Measurements from ENCODE around the gene LGALS14. TPM values are rescaled to one million over a fixed set of nuclear protein-coding genes. Genes with fewer than 3 reads are reported as not detected.

Gene LGALS14
- total RNA-seq, 1 experiment from 2014 or later: not detected

DNA sequence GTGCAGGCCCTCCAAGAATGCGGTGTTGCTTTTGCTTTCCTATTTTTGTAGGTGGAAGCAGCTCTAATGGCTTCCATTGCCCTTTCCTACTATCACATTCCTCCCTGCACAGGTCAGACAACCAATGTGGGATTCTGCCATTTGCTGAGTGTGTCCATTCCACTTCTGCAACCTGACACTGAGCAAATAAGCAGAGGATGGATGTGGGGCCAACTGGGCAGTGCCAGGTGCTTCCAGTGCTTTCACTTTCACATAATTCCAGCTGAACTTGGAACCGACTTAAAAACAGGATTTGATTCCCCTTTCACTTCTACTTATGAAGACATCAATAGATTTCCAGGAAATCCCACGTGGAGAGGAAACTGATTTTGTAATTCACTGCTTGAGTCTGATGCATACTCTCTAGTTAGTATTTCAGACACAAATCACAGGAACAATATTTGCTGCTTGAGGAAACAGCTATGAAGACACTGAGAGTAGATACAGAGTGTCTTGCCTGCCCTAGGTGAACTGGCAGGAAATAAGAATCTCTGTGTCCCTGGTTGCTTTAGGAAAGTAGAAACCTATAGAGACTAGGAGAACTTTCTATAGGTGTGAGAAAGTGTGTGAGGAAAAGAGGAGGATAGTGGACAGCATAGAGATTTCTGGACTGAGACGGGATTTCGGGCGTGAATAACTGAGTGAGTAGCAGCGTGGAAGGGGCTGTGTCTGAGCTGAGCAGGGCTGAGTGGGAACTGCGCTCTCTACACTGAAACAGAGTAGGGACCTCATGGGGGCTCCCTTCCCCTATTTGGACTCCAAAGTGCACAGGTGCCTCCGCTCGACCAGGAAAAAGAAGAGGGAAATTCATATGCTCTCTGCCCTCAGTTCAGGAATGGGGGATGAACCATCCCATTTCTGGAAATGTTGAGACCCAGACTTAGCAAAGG lies 26.1 kb upstream of the LGALS14 start:
- ChIA-PET POLR2A (ENCODE audit: unreplicated experiment) (no interaction called here), CTCF (no interaction called here)
- H3K9me3 ChIP-seq (ENCODE audit: low read length): no peaks in the 10 kb centered on the region
- intact Hi-C loops (cut with micrococcal nuclease): no loop called here
- H3K4me1 ChIP-seq (ENCODE audit: insufficient read depth, low read length): peaks cover 13% of the 10 kb centered on the region
- H2AFZ ChIP-seq (ENCODE audit: low read length): peak overlapping the region; percentile 73
- H3F3A ChIP-seq (ENCODE audit: low read length, unreplicated experiment): no peaks in the 10 kb centered on the region
- H3K9ac ChIP-seq (ENCODE audit: low read length): no peak overlapping the region
- H3K36me3 ChIP-seq (ENCODE audit: low read depth, low read length): no peaks in the 10 kb centered on the region
- H3K4me3 ChIP-seq (ENCODE audit: low read length): peak overlapping the region; percentile 60
- no peaks in the 10 kb centered on the region for H3K9me2 ChIP-seq (replicated peaks; ENCODE audit: low read length)
- peak overlapping the region; percentile 82 for H3K4me2 ChIP-seq (ENCODE audit: low read length)
- BruUV-seq (replicated peaks): no TSS peak
- DNase-seq: peak; percentile 74
- H3K27me3 ChIP-seq (ENCODE audit: low read length): no peaks in the 10 kb centered on the region
- H4K20me1 ChIP-seq (ENCODE audit: low read length): no peaks in the 10 kb centered on the region
- no peak overlapping the region for H3K27ac ChIP-seq (ENCODE audit: low read length)
- H3K79me2 ChIP-seq (ENCODE audit: low read length): no peaks in the 10 kb centered on the region
- peak; percentile 98 for ATAC-seq
- TF ChIP-seq, protein P1, sequence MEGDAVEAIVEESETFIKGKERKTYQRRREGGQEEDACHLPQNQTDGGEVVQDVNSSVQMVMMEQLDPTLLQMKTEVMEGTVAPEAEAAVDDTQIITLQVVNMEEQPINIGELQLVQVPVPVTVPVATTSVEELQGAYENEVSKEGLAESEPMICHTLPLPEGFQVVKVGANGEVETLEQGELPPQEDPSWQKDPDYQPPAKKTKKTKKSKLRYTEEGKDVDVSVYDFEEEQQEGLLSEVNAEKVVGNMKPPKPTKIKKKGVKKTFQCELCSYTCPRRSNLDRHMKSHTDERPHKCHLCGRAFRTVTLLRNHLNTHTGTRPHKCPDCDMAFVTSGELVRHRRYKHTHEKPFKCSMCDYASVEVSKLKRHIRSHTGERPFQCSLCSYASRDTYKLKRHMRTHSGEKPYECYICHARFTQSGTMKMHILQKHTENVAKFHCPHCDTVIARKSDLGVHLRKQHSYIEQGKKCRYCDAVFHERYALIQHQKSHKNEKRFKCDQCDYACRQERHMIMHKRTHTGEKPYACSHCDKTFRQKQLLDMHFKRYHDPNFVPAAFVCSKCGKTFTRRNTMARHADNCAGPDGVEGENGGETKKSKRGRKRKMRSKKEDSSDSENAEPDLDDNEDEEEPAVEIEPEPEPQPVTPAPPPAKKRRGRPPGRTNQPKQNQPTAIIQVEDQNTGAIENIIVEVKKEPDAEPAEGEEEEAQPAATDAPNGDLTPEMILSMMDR (conservative IDR thresholded peaks at IDR 0.05; ENCODE audit: low read depth, low read length): no peak
- TF ChIP-seq EZH2 (IDR thresholded peaks at IDR 0.05; ENCODE audit: low read length, unreplicated experiment): no peak
- no peak for TF ChIP-seq EZH2phosphoT487 (IDR thresholded peaks at IDR 0.05; ENCODE audit: borderline replicate concordance, low read length)

DNA sequence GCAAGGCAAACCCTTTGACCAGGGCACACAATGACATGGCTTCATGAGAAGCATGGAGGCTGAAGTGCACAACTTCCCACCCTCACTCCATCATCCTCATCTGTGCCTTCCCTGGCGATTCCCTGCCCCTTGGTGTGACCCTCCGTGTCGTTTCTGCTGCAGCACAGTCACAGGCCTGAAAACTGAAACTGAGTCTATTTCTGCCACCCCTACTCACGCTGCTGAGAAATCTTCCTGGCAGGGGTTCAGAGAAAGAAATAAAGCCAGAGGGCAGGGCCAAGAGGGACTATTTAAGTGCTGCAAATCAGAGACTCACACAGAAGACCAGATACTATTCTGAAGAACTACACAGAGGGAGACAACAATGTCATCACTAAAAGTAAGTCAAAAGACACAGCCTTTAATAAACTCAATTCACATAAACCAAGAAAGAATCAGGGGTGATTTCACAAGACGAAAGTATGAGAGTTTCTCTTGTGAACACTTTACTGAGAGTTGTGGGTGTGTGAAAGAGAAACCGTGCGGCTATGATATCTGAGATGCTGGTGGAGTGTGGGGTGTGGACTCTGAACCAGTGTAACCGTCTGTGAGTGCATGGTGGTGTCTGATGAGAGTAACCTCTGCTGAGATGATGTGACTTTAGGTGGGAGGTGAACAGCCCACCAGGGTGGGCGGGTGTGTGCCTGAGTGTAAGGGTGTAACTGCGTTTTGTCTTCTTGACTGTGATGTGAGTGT lies 25.1 kb upstream of the LGALS14 start:
- ATAC-seq (no peak), DNase-seq (no peak)
- Histone ChIP-seq H3K36me3 (ENCODE audit: low read depth, low read length) (no peaks in the 10 kb centered on the region), H3F3A (ENCODE audit: low read length, unreplicated experiment) (no peaks in the 10 kb centered on the region), H3K79me2 (ENCODE audit: low read length) (no peaks in the 10 kb centered on the region), H3K27ac (ENCODE audit: low read length) (no peak overlapping the region), H3K4me1 (ENCODE audit: insufficient read depth, low read length) (peaks cover 13% of the 10 kb centered on the region), H3K9me3 (ENCODE audit: low read length) (no peaks in the 10 kb centered on the region), H3K4me3 (ENCODE audit: low read length) (no peak overlapping the region), H3K9ac (ENCODE audit: low read length) (no peak overlapping the region), H3K4me2 (ENCODE audit: low read length) (no peak overlapping the region), H2AFZ (ENCODE audit: low read length) (no peak overlapping the region), H4K20me1 (ENCODE audit: low read length) (no peaks in the 10 kb centered on the region), H3K27me3 (ENCODE audit: low read length) (no peaks in the 10 kb centered on the region), H3K9me2 (replicated peaks; ENCODE audit: low read length) (no peaks in the 10 kb centered on the region)
- ChIA-PET POLR2A (ENCODE audit: unreplicated experiment) (no interaction called here), CTCF (no interaction called here)
- intact Hi-C loops (cut with micrococcal nuclease): no loop called here
- BruUV-seq (replicated peaks): no TSS peak
- TF ChIP-seq EZH2 (IDR thresholded peaks at IDR 0.05; ENCODE audit: low read length, unreplicated experiment) (no peak), EZH2phosphoT487 (IDR thresholded peaks at IDR 0.05; ENCODE audit: borderline replicate concordance, low read length) (no peak)
- TF ChIP-seq, protein P1 (conservative IDR thresholded peaks at IDR 0.05; ENCODE audit: low read depth, low read length): no peak

Data from PC-3 (cell line).